Naive B cell (primary cell): ENCODE measurements around the gene ROBO1. TPM values are rescaled to one million over a fixed set of nuclear protein-coding genes. Genes with fewer than 3 reads are reported as not detected.
"Not testable (repeated sequence)": the region's sequence is repeated elsewhere in the genome, so short reads cannot be mapped to it uniquely, and the experiment has no call there.

Source experiments
- ATAC-seq, 2 donors: fragments of 150-1000 bp; cut with Tn5 transposase; 2 replicates each; pipeline ENCODE4 v1.10.0; 2021; ENCODE audit warnings: low read depth in 2 of 2, mild to moderate bottlenecking in 2 of 2, moderate library complexity in 2 of 2
- DNase-seq: peaks from one replicate; pipeline ENCODE4 v3.0.0; 2022
- H3K27ac Mint-ChIP-seq, 6 donors: one replicate each; pipeline ENCODE4 v1.8.0; 2020 to 2022; ENCODE audit warnings: mild to moderate bottlenecking in 6 of 6, mixed read lengths in 6 of 6, moderate library complexity in 5 of 6, inconsistent platforms in 2 of 6
- H3K27me3 Mint-ChIP-seq, 3 donors: one replicate each; pipeline ENCODE4 v1.8.0; 2021 to 2022; ENCODE audit warnings: mixed read lengths in 3 of 3, mild to moderate bottlenecking in 1 of 3
- H3K36me3 Mint-ChIP-seq, 2 donors: one replicate each; pipeline ENCODE4 v1.8.0; 2020 to 2022; ENCODE audit warnings: mixed read lengths in 2 of 2, inconsistent platforms in 1 of 2, mild to moderate bottlenecking in 1 of 2
- H3K4me1 Mint-ChIP-seq, 3 donors: one replicate each; pipeline ENCODE4 v1.8.0; 2020 to 2022; ENCODE audit warnings: mixed read lengths in 3 of 3, inconsistent platforms in 1 of 3, mild to moderate bottlenecking in 1 of 3, moderate library complexity in 1 of 3
- H3K4me3 Mint-ChIP-seq, 8 donors: one replicate each; pipeline ENCODE4 v1.8.0; 2020 to 2022; ENCODE audit warnings: mild to moderate bottlenecking in 8 of 8, mixed read lengths in 8 of 8, moderate library complexity in 8 of 8, inconsistent platforms in 2 of 8
- H3K9me3 Mint-ChIP-seq, 7 donors: one replicate each; pipeline ENCODE4 v1.8.0; 2020 to 2022; ENCODE audit warnings: mixed read lengths in 7 of 7, mild to moderate bottlenecking in 5 of 7, inconsistent platforms in 2 of 7, moderate library complexity in 1 of 7
- polyA plus RNA-seq, 6 donors: library from polyadenylated mRNA; unstranded; fragments of 300-500 nt; fragmentation: Illumina TruSeq; gene quantifications; one replicate each; pipeline ENCODE4 v1.2.3, GENCODE V29; 2021; ENCODE audit warnings: low read depth in 6 of 6

The ROBO1 gene
- polyA plus RNA-seq, 6 donors from 2014 or later: 0.39 to 0.44 TPM; not detected in 4

DNA sequence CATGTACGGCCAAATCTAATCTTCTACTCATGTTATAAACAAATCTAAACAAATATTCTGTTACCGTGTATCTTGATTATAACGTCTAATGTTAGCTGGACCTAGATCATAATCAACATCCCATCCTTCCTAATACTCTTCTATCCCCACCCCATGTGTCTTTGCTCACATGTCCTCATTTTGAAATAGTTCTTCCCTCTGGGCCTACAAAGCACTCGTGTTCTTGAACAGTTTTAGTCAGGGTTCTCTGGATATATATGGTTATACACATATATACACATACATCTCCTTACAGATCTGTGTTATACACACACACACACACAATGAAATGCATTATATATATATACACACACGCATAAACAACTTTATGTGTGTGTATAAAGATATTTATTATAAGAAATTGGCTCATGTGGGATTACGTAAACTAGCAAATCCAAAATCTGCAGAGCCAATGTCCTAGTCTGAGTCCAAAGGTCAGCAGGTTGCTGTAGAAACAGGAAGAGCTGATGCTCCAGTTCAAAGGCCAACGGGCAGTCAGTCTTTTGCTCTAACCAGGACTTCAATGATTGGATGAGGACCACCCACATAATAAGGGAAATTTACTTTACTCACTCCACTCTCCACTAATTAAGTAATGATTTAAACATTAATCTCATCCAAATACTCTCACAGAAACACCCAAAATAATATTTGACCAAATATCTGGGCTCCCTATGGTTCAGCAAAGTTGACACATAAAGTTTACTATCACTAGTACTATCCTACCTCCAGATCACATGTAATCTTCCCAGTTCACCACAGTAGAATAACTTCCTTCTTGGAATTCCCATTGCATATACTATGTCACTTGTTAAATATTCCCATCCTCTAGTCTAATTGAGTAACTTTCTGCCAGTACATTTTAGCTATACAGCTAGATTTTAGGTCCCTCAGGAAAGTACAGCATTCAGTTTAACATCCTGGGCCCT is 450.0 kb downstream of the ROBO1 start:
- DNase-seq (no peak), ATAC-seq (no peak)
- Mint-ChIP-seq H3K4me3 (no peak overlapping the region), H3K36me3 (no peaks in the 10 kb centered on the region), H3K27me3 (no peaks in the 10 kb centered on the region), H3K9me3 (peaks cover 0 to 7% (median 0%) of the 10 kb centered on the region in 7 donors), H3K4me1 (no peaks in the 10 kb centered on the region), H3K27ac (peak overlapping the region in 1 of 6 donors; percentile 38)

DNA sequence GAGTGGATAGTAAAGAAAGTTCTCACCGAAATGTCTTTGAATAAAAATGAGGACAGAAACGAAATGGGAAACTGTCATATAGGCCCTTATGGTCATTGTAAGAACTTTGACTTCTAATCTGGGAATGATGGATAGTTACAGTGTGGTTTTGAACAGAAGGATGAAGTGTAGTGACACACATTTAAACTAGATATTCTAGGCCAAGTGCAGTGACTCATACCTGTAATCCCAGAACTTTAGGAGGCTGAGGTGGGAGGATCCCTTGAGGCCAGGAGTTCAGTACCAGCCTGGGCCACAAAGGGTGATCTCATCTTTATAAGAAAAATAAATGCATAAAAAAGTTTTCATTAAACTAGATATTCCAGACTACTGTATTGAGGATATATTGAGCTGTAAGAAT is 452.8 kb downstream of the ROBO1 start:
- Mint-ChIP-seq H3K27me3 (no peaks in the 10 kb centered on the region), H3K36me3 (no peaks in the 10 kb centered on the region), H3K4me3 (no peak overlapping the region), H3K27ac (no peak overlapping the region), H3K9me3 (peaks cover 0 to 7% (median 0%) of the 10 kb centered on the region in 7 donors), H3K4me1 (no peaks in the 10 kb centered on the region)
- DNase-seq: no peak
- ATAC-seq: no peak

DNA sequence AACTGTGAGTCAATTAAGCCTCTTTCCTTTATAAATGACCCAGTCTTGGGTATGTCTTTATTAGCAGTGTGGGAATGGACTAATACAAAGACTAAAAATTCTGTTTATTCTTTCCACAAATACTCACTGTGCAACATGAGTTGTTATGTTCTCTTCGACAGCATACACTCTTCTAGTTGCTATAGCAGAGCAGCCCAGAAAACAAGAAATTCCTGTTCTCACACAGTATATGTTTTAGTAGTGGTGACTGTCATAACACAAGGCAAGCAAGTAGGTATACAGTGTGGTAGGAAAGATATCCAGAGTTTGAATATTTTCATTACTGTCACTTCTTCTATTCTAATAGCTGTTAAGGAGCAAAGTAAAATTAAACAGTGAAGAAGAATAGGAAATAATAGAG is 453.3 kb downstream of the ROBO1 start:
- no peaks in the 10 kb centered on the region for H3K4me1 Mint-ChIP-seq

DNA sequence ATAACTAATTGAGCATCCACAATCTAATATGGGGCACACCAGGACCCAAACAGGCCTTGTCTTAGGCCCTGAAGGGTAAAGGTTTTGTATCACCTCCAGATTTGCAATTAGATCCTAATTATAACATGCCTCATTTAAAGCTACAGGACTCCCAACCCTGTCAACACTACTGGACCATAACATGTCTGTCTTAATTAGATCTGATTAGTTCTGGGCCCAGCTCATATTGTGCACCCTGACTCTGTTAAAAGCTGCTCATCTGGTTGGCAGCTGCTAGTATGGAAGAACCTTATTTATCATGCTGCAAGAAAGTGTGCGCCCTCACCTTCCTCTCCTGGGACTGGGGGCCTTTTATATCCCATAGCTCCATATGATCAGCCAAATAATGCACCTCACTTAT is 457.8 kb downstream of the ROBO1 start:
- H3K36me3 Mint-ChIP-seq: no peaks in the 10 kb centered on the region
- no peaks in the 10 kb centered on the region for H3K4me1 Mint-ChIP-seq
- H3K9me3 Mint-ChIP-seq: peaks cover 0 to 2% (median 0%) of the 10 kb centered on the region in 7 donors
- DNase-seq (no peak), ATAC-seq (no peak)
- no peaks in the 10 kb centered on the region for H3K27me3 Mint-ChIP-seq
- H3K4me3 Mint-ChIP-seq: no peak overlapping the region
- H3K27ac Mint-ChIP-seq: no peak overlapping the region

More for the DNA sequence above, 453.3 kb downstream of the ROBO1 start:
- H3K27me3 Mint-ChIP-seq: no peaks in the 10 kb centered on the region
- DNase-seq: no peak
- H3K4me3 Mint-ChIP-seq: no peak overlapping the region
- ATAC-seq: no peak
- H3K36me3 Mint-ChIP-seq: no peaks in the 10 kb centered on the region
- H3K27ac Mint-ChIP-seq: no peak overlapping the region
- H3K9me3 Mint-ChIP-seq: peaks cover 0 to 7% (median 0%) of the 10 kb centered on the region in 7 donors

DNA sequence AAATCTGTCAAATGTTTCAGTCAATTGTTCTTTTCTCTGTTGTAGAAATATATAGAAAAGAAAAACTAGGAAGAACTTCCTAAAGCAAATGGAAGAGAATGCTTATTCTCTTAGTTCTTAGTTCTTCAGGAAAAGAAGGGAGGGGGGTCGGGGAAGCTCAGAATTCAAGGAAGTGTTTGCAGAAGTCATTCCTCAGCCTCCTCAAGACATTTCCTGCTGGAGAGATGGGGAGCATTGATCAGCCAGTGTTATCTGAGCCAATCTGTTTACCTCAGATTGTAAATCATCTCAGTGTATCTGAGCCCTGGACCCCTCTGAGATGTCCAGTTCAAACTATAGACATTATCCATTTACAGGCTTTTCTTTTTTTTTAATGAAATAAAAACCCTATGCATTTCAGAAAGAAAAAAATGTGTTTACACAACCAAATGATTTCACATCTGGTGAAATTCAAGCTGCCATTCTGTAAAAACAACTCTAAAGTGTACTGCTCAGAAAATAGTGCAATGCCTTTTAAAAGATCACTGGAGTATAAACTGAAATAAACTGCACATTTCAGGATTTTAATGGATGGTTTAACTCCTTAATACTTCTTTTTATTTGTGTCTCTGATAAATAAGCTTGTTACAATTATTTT is 460.7 kb downstream of the ROBO1 start:
- Mint-ChIP-seq H3K36me3 (no peaks in the 10 kb centered on the region), H3K27ac (no peak overlapping the region), H3K4me3 (no peak overlapping the region), H3K4me1 (no peaks in the 10 kb centered on the region), H3K9me3 (peaks cover 0 to 4% (median 1%) of the 10 kb centered on the region in 7 donors), H3K27me3 (no peaks in the 10 kb centered on the region)
- DNase-seq: no peak
- ATAC-seq: no peak

DNA sequence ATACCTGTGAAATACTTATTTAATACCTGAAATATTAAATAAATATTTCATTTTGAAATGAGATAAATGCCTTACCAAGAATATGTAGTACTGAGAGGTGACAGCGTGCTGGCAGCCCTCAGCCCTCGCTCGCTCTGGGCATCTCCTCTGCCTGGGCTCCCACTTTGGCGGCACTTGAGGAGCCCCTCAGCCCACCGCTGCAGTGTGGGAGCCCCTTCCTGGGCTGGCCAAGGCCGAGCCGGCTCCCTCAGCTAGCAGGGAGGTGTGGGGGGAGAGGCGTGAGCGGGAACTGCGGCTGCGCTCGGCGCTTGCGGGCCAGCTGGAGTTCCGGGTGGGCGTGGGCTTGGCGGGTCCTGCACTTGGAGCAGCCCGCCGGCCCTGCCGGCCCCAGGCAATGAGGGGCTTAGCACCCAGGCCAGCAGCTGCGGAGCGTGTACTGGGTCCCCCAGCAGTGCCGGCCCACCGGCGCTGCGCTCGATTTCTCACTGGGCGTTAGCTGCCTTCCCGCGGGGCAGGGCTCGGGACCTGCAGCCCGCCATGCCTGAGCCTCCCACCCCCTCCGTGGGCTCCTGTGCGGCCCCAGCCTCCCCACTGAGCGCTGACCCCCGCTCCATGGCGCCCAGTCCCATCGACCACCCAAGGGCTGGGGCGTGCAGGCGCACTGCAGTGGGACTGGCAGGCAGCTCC is 467.7 kb downstream of the ROBO1 start:
- H3K27me3 Mint-ChIP-seq, H3K27ac Mint-ChIP-seq, H3K36me3 Mint-ChIP-seq, ATAC-seq, DNase-seq, H3K4me3 Mint-ChIP-seq, H3K4me1 Mint-ChIP-seq: not testable (repeated sequence)
- peaks cover 0 to 13% (median 4%) of the 10 kb centered on the region in 7 donors for H3K9me3 Mint-ChIP-seq

DNA sequence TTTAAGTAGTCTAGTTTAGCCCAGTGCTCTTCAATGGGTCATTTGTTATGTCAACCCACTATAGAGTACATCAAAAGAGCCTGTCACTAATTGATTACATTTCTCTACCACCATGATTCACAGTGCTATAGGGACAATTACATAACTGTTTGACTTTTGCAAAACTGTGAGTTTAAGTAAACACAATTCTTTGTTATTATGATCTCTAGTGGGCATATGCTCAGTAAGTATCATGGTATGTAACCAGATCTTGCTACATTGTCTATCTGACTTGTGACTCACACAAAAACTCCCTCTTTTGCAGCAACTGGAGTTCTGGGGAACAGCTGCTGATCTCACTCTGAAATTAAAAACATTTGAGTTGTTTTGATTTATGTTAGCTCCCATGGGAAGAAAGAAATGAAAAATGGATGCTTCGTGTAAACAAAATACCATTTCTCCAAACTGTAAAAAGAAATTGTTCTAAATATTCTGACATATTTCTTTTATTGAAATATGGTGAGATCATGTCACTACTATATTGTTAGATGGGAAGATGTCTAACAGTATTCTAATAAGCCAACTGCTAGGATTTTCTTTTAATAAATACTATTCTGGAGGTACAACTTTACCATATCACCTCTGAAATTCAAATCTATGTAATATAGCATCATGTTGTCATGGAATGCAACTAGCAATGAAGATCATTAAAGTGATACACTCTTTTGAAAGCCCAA is 470.4 kb downstream of the ROBO1 start:
- Mint-ChIP-seq H3K27me3 (no peaks in the 10 kb centered on the region), H3K4me3 (no peak overlapping the region)

DNA sequence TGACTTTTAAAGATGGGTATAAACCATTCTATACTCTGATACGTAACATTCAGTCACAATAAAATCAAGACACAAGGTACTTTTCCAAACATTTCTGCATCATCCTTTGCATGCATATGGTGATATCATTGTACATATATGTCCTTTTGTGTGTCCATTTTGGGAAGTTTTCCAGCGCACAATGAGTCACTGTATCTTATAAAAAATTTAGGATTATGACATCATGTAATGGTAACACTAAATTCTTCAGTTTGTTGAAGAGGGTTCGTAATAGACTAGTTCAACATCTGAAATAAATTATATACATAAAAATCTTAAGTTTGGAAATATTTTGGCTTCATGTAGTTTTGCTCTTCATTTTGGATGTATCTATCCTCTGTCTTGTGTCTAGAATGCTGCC is 480.9 kb downstream of the ROBO1 start:
- ATAC-seq (no peak), DNase-seq (no peak)
- Mint-ChIP-seq H3K36me3 (no peaks in the 10 kb centered on the region), H3K27me3 (no peaks in the 10 kb centered on the region), H3K4me1 (no peaks in the 10 kb centered on the region), H3K4me3 (no peak overlapping the region), H3K27ac (no peak overlapping the region), H3K9me3 (peaks cover 0 to 21% (median 3%) of the 10 kb centered on the region in 7 donors)

More for the DNA sequence above, 470.4 kb downstream of the ROBO1 start:
- Mint-ChIP-seq H3K27ac (no peak overlapping the region), H3K4me1 (no peaks in the 10 kb centered on the region), H3K9me3 (peaks cover 6 to 22% (median 11%) of the 10 kb centered on the region in 7 donors), H3K36me3 (no peaks in the 10 kb centered on the region)
- ATAC-seq (no peak), DNase-seq (no peak)

DNA sequence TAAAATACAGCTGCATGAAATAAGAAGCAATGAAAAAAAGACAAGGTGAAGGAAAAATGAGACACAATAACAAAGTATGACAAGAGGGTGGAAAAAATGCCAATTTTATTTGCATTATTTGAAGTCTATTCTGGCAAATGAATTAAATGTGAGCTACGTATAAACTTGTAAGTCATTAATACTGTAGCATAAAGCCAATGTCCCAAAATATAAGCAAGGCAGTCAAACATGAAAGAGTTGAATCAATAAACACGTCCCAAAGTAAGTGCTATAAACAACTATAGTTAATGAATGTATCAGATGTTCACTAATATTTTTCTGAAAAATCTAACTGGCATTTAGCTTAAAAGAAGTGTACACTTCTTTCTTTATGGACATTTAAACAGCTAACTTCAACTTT is 481.9 kb downstream of the ROBO1 start:
- Mint-ChIP-seq H3K4me3 (no peak overlapping the region), H3K36me3 (no peaks in the 10 kb centered on the region), H3K27ac (no peak overlapping the region), H3K9me3 (peaks cover 0 to 15% (median 2%) of the 10 kb centered on the region in 7 donors), H3K27me3 (no peaks in the 10 kb centered on the region), H3K4me1 (no peaks in the 10 kb centered on the region)
- DNase-seq (no peak), ATAC-seq (no peak)

DNA sequence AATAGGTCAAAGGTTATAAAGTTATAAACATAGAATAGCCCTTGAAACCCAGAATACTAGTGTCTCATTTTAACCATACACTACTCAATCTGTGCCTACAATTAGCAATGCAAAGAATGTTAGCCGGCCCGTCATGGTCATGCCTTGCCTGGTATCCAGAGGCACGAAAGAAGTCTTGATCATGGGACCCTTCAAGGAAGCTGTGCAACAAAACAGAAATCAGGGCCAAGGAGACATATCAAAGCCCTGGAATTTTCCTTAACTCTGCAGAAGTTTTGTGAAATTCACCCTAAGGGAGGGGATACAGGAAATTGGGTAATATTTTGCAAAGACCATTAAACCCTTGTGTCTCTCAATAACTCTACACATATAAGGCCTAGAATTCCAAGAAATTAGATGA is 482.4 kb downstream of the ROBO1 start:
- Mint-ChIP-seq H3K4me3 (no peak overlapping the region), H3K27me3 (no peaks in the 10 kb centered on the region), H3K27ac (no peak overlapping the region), H3K9me3 (peaks cover 0 to 10% (median 1%) of the 10 kb centered on the region in 7 donors), H3K36me3 (no peaks in the 10 kb centered on the region), H3K4me1 (no peaks in the 10 kb centered on the region)
- no peak for ATAC-seq
- no peak for DNase-seq

DNA sequence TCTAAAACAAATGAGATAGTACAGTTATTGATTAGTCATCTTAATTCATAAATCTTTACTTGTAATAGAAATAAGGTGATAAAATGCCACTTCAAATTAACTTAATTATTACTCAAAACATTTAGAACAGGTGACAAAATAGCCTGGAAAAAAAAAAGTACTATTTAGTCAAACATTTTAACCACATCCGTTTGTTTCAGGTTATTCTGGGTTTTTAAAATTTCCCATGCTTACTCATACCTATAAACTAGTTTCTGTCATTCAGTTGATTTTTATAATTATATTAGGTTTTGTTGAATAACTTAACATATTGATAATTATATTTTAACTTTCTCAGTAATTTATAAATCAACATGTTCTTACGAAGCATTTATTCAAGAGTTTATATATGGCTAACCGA is 483.0 kb downstream of the ROBO1 start:
- Mint-ChIP-seq H3K27ac (no peak overlapping the region), H3K36me3 (no peaks in the 10 kb centered on the region), H3K4me1 (no peaks in the 10 kb centered on the region), H3K27me3 (no peaks in the 10 kb centered on the region), H3K4me3 (no peak overlapping the region), H3K9me3 (peaks cover 0 to 12% (median 1%) of the 10 kb centered on the region in 7 donors)
- ATAC-seq: no peak
- no peak for DNase-seq

DNA sequence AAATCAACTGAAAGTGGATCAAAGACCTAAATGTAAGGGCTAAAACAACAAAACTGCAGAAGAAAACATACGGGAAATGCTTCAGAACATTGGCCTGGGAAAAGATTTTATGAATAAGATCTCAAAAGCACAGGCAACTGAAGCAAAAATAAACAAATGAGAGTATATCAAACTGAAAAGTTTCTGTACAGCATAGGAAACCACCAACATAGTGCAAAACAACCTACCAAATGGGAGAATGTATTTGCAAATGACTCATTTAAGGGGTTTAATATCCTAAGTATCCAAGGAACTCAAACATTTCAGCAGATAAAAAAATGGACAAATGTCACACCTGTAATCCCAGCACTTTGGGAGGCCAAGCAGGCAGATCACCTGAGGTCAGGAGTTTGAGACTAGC is 489.1 kb downstream of the ROBO1 start:
- Mint-ChIP-seq H3K9me3 (peaks cover 0 to 13% (median 5%) of the 10 kb centered on the region in 7 donors), H3K27ac (no peak overlapping the region), H3K36me3 (no peaks in the 10 kb centered on the region), H3K27me3 (no peaks in the 10 kb centered on the region), H3K4me3 (no peak overlapping the region), H3K4me1 (no peaks in the 10 kb centered on the region)
- no peak for DNase-seq
- no peak for ATAC-seq

DNA sequence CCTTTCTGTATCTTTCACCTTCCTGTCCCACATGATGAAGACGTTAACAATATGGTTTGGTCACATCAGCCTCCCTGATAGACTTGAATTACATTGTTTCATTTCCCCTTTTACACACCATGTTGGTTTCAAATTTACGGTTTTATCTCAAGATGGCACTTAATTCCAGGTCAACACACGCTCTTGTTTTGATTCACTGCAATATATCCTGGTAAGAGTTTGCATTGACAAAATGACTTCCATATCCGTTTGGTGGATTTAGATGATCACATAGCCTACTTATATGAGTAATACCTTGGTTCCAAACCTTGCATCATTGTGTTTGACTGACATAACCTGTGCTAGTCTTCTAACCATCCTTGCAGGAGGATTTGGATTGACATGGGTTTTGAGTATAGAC is 499.4 kb downstream of the ROBO1 start:
- no peaks in the 10 kb centered on the region for H3K36me3 Mint-ChIP-seq
- peaks cover 0 to 14% (median 5%) of the 10 kb centered on the region in 7 donors for H3K9me3 Mint-ChIP-seq
- H3K4me3 Mint-ChIP-seq: no peak overlapping the region
- no peaks in the 10 kb centered on the region for H3K4me1 Mint-ChIP-seq
- ATAC-seq (no peak), DNase-seq (no peak)
- no peaks in the 10 kb centered on the region for H3K27me3 Mint-ChIP-seq
- no peak overlapping the region for H3K27ac Mint-ChIP-seq
